Progenitor cell of endocrine pancreas (in vitro differentiated cells): ENCODE data around the gene PRCD. TPM values are rescaled to one million over a fixed set of nuclear protein-coding genes. Genes with fewer than 3 reads are reported as not detected.

Source experiments
- DNase-seq: peaks from one replicate; pipeline ENCODE4 v3.0.0; 2021; ENCODE audit warnings: low spot score; ENCODE audit not compliant: unreplicated experiment
- H3K27ac Mint-ChIP-seq: 2 replicates; pipeline ENCODE4 v1.8.0; 2021; ENCODE audit warnings: mild to moderate bottlenecking, moderate library complexity, mixed read lengths
- H3K27me3 Mint-ChIP-seq: 2 replicates; pipeline ENCODE4 v1.8.0; 2021; ENCODE audit warnings: mixed read lengths
- H3K36me3 Mint-ChIP-seq: 2 replicates; pipeline ENCODE4 v1.8.0; 2022; ENCODE audit warnings: mixed read lengths; ENCODE audit not compliant: insufficient read depth
- H3K4me1 Mint-ChIP-seq: 2 replicates; pipeline ENCODE4 v1.8.0; 2021; ENCODE audit warnings: low read depth, mixed read lengths
- H3K4me3 Mint-ChIP-seq: 2 replicates; pipeline ENCODE4 v1.8.0; 2021; ENCODE audit warnings: low read depth, mild to moderate bottlenecking, moderate library complexity, mixed read lengths
- H3K9me3 Mint-ChIP-seq: 2 replicates; pipeline ENCODE4 v1.8.0; 2021; ENCODE audit warnings: low read depth, mixed read lengths
- CTCF ChIP-seq: fragments of 200-600 bp; sonication (generic); IDR thresholded peaks from one replicate; pipeline ENCODE4 v1.5.0; 2021; ENCODE audit warnings: antibody characterized with exemption, mild to moderate bottlenecking; ENCODE audit not compliant: unreplicated experiment
- total RNA-seq: library from RNA; stranded (reverse); gene quantifications from 2 replicates; pipeline ENCODE4 v1.2.1, GENCODE V29; 2021

The PRCD gene
- total RNA-seq, 1 donor from 2014 or later, result 0.86 TPM

DNA sequence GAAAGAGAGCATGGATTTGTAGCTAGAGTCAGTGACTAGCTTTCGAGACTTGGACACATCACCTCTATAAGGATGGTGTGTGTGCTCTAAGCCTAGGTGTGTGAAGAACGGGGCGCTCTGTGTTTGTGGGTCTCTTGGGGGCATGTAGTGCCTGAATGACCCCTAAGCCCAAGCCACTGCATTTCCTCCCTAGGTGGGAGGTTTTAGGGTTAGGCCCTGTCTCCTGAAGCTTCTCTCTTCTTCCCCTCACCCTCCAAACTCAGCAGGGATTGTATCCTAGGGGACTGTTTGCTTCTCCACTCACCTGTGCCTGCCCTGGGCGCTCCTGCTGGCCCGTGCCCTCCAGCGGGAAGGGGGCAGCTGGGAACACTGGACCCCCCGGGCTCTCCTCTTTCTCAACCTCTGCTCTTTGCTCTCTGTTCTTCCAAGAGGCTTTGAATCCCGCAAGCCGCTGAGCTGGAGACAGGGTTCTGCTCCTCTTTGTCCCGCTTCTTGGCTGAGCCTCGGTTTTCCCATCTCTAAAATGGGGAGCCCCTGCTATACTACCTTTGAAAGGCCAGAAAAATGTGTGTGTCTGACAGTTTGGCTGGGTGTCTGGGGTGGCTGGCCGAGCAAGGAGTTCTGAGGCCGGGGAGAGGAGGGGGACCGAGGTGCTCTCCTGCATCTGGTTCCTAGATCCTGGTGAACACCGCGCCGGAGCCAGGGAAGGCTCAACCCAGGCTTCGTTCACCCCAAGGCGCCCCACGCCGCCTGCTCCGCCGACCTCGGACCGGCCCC, 3.1 kb upstream of the PRCD start:
- TF ChIP-seq CTCF, result no peak
- H3K36me3 Mint-ChIP-seq, result no peaks in the 10 kb centered on the region
- peaks cover 64% of the 10 kb centered on the region for H3K27me3 Mint-ChIP-seq
- peak overlapping the region; percentile 29 for H3K4me3 Mint-ChIP-seq
- DNase-seq, result no peak
- H3K4me1 Mint-ChIP-seq, result peaks cover 11% of the 10 kb centered on the region
- H3K9me3 Mint-ChIP-seq, result no peaks in the 10 kb centered on the region
- H3K27ac Mint-ChIP-seq, result no peak overlapping the region

DNA sequence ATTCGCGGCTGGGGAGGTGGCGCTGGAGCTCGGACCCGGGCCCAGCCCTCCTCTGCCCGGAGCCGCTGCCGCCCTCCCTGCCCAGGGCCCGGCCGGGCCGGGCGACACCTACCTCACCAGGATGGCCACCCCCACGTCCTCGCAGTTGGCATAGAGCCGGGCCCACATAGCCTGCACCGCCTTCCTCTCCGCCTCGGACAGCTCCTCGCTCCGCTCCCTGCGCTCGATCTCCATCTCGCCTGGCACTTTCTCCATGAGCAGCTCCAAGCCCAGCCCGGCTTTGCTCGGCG, 2.6 kb upstream of the PRCD start:
- Mint-ChIP-seq H3K36me3 (no peaks in the 10 kb centered on the region), H3K4me3 (no peak overlapping the region), H3K27me3 (peaks cover 65% of the 10 kb centered on the region), H3K4me1 (peaks cover 11% of the 10 kb centered on the region), H3K27ac (no peak overlapping the region), H3K9me3 (no peaks in the 10 kb centered on the region)
- DNase-seq, result no peak
- TF ChIP-seq CTCF, result no peak

DNA sequence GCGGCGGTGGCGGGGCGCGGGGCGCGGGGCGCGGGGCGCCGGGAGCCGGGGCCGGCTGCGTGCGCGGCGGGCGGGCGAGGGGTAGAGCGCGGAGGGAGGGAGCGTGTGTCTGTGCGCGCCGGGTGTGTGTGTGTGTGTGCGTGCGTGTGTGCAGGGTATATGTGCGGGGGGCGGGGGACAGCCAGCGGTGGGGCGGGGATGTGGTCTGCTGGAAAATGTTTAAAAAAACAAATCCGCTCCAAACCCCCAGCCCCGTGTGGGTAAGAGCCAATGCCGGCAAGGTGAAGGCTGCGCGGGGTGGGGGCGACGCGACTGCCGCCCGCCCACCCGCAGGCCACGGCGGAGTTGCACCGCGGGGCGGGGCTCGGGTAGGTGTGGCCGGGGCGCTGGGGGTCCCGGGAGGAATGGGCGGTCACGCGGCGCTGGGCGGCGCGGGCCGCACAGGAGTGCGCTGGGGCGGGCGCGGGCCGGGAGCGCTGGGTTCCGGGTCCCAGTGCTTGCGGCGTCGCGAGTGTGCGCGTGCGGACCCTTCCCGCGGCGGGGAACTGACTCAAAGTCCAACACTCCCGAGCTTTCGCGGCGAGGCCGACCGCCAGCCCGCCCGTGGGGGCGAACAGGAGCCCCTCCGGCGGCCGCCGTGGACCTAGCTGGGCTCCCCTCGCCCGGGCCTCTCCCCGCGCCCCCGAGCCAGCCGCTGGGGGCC, 2.1 kb upstream of the PRCD start, which contains the start of gene CYGB:
Gene CYGB (minus strand): TSS at position 132 of the 703 bp plus-strand sequence. CDS start 167 bp downstream, outside the sequence.
- peak within 1 kb of the TSS; percentile 29 for H3K4me3 Mint-ChIP-seq
- H3K4me1 Mint-ChIP-seq, result peaks cover 11% of the 10 kb centered on the region
- no peak for TF ChIP-seq CTCF
- H3K27me3 Mint-ChIP-seq, result peaks cover 68% of the 10 kb centered on the region
- H3K9me3 Mint-ChIP-seq, result no peaks in the 10 kb centered on the region
- no peak for DNase-seq
- H3K36me3 Mint-ChIP-seq, result no peaks in the 10 kb centered on the region
- H3K27ac Mint-ChIP-seq, result no peak within 1 kb of the TSS

GRCh38 chr17:76538281-76538931, 1.4 kb upstream of the PRCD start:
- H3K4me3 Mint-ChIP-seq, result peak overlapping the region; percentile 55
- H3K27ac Mint-ChIP-seq, result no peak overlapping the region
- peaks cover 70% of the 10 kb centered on the region for H3K27me3 Mint-ChIP-seq
- peaks cover 6% of the 10 kb centered on the region for H3K4me1 Mint-ChIP-seq
- DNase-seq, result no peak
- no peaks in the 10 kb centered on the region for H3K9me3 Mint-ChIP-seq
- TF ChIP-seq CTCF, result no peak
- no peaks in the 10 kb centered on the region for H3K36me3 Mint-ChIP-seq

DNA sequence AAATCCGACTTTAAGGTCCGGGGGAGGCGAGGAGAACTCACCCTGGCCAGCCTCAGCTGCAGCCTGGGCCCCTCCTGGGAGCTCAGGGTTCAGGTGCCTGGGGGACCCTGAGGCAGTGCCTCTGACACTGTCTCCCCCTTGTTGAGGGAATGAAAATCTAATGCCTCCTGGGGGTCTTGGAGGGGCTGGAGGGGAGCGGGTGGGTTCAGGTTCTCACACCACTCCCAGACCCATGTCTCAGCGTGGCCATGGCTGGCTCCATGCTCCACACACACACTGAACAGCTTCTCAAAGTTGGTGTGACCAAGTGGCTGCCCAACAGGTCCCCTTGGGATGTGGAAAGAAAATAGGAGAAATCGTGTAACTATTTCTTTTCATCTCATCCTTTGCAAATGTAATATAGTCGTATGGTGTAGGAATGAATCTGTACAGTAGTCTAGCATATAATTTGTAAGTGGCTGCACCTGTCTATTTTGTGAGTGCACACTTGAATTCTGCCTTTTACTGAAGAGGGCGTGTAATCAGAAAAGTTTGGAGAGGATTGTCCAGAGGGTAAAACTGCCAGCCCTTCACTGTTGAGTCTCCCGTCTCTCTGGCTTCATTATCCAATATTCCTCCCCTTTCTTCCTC, 788 bp upstream of the PRCD start:
- Mint-ChIP-seq H3K4me3 (peak overlapping the region; percentile 67), H3K27ac (no peak overlapping the region)

More for the DNA sequence above, 788 bp upstream of the PRCD start:
- Mint-ChIP-seq H3K9me3 (no peaks in the 10 kb centered on the region), H3K27me3 (peaks cover 77% of the 10 kb centered on the region), H3K4me1 (peaks cover 10% of the 10 kb centered on the region), H3K36me3 (no peaks in the 10 kb centered on the region)
- DNase-seq, result no peak
- TF ChIP-seq CTCF, result no peak
